ENCODE measurements around the gene DIAPH3.

DNA sequence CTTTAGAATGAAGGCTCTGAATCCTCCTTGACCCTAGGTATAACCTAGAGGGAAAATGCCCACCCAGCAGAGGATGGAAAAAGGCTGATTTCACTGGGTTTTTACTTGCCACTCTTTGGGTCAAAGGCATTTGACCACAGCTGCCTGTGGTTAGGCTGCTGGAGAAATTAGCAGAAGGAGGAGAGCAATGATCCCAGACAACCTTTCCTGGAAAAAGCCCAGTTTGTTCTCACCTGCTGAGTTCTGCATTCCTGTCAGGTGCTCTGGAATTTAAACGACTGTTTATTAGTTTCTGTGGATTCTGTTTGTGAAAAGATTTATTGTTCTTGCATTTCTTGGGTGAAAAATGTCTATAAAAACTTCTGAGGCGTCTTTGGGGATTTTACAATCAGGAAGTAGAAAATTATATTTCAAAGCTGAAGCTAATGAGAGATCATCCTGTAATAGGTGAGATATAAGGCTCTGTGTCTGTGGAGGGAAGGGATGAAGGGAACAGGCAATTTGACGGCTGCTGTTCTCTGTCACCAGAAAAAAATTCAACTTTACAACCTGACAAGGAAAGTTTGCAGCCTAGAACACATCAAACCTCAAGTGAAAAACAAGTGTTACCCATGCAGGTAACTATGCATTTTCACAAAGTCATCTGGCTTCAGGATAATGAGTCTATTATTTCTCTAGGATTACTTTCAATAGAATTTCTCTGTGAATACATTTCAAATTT is 519.7 kb downstream of the DIAPH3 start:
- TF ChIP-seq, protein P1, sequence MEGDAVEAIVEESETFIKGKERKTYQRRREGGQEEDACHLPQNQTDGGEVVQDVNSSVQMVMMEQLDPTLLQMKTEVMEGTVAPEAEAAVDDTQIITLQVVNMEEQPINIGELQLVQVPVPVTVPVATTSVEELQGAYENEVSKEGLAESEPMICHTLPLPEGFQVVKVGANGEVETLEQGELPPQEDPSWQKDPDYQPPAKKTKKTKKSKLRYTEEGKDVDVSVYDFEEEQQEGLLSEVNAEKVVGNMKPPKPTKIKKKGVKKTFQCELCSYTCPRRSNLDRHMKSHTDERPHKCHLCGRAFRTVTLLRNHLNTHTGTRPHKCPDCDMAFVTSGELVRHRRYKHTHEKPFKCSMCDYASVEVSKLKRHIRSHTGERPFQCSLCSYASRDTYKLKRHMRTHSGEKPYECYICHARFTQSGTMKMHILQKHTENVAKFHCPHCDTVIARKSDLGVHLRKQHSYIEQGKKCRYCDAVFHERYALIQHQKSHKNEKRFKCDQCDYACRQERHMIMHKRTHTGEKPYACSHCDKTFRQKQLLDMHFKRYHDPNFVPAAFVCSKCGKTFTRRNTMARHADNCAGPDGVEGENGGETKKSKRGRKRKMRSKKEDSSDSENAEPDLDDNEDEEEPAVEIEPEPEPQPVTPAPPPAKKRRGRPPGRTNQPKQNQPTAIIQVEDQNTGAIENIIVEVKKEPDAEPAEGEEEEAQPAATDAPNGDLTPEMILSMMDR (IDR thresholded peaks at IDR 0.05), result no peak
- no peak for TF ChIP-seq POLR2A (IDR thresholded peaks at IDR 0.05)
